Measurements from ENCODE around the gene TMEM117. TPM values are rescaled to one million over a fixed set of nuclear protein-coding genes. Genes with fewer than 3 reads are reported as not detected.
A peak's percentile ranks its signal among the peaks of the same experiment; 100 is the strongest.

The TMEM117 gene
- total and polyA plus RNA-seq, 2 donors from 2014 or later, result 5.9 to 6.0 TPM

DNA sequence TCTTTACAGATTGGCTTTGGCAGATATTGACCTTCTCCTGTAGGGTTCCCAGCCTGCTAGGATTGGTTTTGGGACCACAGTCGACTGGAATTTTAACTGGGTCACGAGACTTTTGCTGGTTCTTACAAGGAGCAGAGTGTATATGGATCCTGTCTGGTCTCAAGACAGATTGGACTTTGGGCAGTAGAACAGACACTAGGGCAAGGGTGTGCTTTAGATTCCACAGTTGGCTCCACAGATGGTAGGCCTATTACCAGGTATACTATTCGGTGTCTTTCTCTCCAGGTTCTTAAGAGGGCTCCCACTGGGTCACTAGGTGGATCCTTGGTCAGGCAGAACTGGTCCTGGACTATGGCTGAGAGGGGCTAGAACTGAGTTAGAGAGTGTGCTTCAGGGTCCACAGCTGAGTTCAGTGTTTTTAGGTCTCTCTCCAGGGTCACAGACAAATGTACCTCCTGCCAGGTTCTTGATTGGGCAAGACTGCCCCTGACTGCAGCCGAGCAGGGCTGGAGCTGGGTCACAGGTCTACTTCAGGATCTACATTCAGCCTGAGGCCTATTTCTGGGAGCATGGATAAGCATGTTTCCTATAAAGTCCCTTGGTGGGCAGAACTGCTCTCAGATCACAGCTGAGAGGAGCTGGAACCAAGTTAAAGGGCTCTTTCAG lies 460.2 kb downstream of the TMEM117 start:
- TF ChIP-seq, protein P1, sequence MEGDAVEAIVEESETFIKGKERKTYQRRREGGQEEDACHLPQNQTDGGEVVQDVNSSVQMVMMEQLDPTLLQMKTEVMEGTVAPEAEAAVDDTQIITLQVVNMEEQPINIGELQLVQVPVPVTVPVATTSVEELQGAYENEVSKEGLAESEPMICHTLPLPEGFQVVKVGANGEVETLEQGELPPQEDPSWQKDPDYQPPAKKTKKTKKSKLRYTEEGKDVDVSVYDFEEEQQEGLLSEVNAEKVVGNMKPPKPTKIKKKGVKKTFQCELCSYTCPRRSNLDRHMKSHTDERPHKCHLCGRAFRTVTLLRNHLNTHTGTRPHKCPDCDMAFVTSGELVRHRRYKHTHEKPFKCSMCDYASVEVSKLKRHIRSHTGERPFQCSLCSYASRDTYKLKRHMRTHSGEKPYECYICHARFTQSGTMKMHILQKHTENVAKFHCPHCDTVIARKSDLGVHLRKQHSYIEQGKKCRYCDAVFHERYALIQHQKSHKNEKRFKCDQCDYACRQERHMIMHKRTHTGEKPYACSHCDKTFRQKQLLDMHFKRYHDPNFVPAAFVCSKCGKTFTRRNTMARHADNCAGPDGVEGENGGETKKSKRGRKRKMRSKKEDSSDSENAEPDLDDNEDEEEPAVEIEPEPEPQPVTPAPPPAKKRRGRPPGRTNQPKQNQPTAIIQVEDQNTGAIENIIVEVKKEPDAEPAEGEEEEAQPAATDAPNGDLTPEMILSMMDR (IDR thresholded peaks at IDR 0.05; ENCODE audit: borderline replicate concordance, extremely low read depth, insufficient read depth), result no peak
- Histone ChIP-seq H3K27ac (ENCODE audit: low read depth in 2 of 2, low read length in 2 of 2) (peak overlapping the region in 1 of 2 donors; percentile 81), H3K9ac (ENCODE audit: low read length in 3 of 3) (no peak overlapping the region), H3K27me3 (ENCODE audit: control insufficient read depth, insufficient read depth, low read length) (no peaks in the 10 kb centered on the region), H3K9me3 (ENCODE audit: control insufficient read depth in 2 of 3, insufficient read depth in 1 of 3, low read length in 3 of 3) (peaks cover 0 to 13% (median 0%) of the 10 kb centered on the region in 3 donors), H3K4me3 (ENCODE audit: low read length in 3 of 3) (no peak overlapping the region), H3K4me1 (ENCODE audit: control insufficient read depth in 2 of 3, insufficient read depth in 2 of 3, low read depth in 1 of 3, low read length in 3 of 3) (no peaks in the 10 kb centered on the region), H3K36me3 (ENCODE audit: control insufficient read depth in 2 of 3, insufficient read depth in 3 of 3, low read length in 3 of 3) (no peaks in the 10 kb centered on the region)
- intact Hi-C loops (cut with DNase I), result no loop called here
- no peak for DNase-seq
- FAIRE-seq, result no peak

DNA sequence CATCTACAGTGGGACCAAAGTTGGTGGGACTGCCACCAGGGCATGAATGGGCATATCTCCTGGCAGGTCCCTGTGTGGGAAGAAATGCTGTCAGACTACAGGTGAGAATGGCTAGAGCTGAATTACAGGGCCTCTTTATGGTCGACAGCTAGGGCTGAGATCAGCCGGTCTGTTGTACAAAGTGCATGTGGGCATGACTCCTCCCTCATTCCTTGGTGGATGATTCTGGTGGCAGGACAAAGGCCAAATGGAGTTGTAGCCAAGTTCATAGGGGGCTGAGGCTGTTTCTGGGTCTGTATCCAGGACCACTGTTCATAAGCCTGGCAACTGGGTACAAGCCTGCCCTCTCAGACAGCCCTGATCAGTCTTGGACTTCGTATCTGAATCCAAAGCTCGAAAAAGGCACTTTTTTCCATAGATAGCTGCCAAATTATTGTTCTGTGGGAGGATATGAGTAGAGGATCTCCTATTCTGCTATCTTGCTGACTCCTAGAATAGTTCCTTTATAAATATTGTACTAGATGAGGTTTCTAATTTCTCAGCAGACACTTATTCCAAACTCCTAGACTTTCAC lies 460.8 kb downstream of the TMEM117 start:
- Histone ChIP-seq H3K27me3 (ENCODE audit: control insufficient read depth, insufficient read depth, low read length) (no peaks in the 10 kb centered on the region), H3K36me3 (ENCODE audit: control insufficient read depth in 2 of 3, insufficient read depth in 3 of 3, low read length in 3 of 3) (no peaks in the 10 kb centered on the region), H3K9ac (ENCODE audit: low read length in 3 of 3) (no peak overlapping the region), H3K4me1 (ENCODE audit: control insufficient read depth in 2 of 3, insufficient read depth in 2 of 3, low read depth in 1 of 3, low read length in 3 of 3) (no peaks in the 10 kb centered on the region), H3K27ac (ENCODE audit: low read depth in 2 of 2, low read length in 2 of 2) (peak overlapping the region in 1 of 2 donors; percentile 81), H3K9me3 (ENCODE audit: control insufficient read depth in 2 of 3, insufficient read depth in 1 of 3, low read length in 3 of 3) (peaks cover 0 to 13% (median 0%) of the 10 kb centered on the region in 3 donors), H3K4me3 (ENCODE audit: low read length in 3 of 3) (no peak overlapping the region)
- no peak for FAIRE-seq
- no peak for DNase-seq
- intact Hi-C loops (cut with DNase I), result no loop called here
- TF ChIP-seq, protein P1 (IDR thresholded peaks at IDR 0.05; ENCODE audit: borderline replicate concordance, extremely low read depth, insufficient read depth), result no peak

DNA sequence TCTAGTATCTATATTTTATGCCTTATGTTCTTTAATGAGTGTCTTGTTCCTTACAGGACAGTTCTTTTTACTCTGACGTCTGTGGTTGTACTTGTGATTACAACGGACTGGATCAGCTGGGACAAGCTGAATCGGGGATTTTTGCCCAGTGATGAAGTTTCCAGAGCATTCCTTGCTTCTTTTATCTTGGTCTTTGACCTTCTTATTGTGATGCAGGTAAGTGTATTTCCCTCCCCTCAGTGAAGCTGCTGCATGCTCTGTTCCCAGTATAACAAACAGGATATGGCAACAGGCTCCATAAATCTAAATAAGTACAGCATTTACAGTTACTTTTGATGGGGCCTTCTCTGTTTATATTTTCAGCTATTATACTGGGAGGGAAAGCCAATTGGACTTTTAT lies 463.6 kb downstream of the TMEM117 start:
- Histone ChIP-seq H3K4me3 (ENCODE audit: low read length in 3 of 3) (no peak overlapping the region), H3K4me1 (ENCODE audit: control insufficient read depth in 2 of 3, insufficient read depth in 2 of 3, low read depth in 1 of 3, low read length in 3 of 3) (no peaks in the 10 kb centered on the region), H3K9me3 (ENCODE audit: control insufficient read depth in 2 of 3, insufficient read depth in 1 of 3, low read length in 3 of 3) (peaks cover 0 to 10% (median 0%) of the 10 kb centered on the region in 3 donors), H3K27me3 (ENCODE audit: control insufficient read depth, insufficient read depth, low read length) (no peaks in the 10 kb centered on the region), H3K9ac (ENCODE audit: low read length in 3 of 3) (no peak overlapping the region), H3K27ac (ENCODE audit: low read depth in 2 of 2, low read length in 2 of 2) (no peak overlapping the region), H3K36me3 (ENCODE audit: control insufficient read depth in 2 of 3, insufficient read depth in 3 of 3, low read length in 3 of 3) (no peaks in the 10 kb centered on the region)
- no peak for FAIRE-seq
- intact Hi-C loops (cut with DNase I), result no loop called here
- no peak for DNase-seq
- TF ChIP-seq, protein P1 (IDR thresholded peaks at IDR 0.05; ENCODE audit: borderline replicate concordance, extremely low read depth, insufficient read depth), result no peak

Measured in kidney (tissue), 14 donors.